Medulla oblongata (tissue), 1 donor: ENCODE results near the gene CLCF1.
"Not testable (repeated sequence)": the region's sequence is repeated elsewhere in the genome, so short reads cannot be mapped to it uniquely, and the experiment has no call there.

Source experiments
- DNase-seq: peaks from one replicate; pipeline ENCODE4 v3.0.0-alpha.2; 2015; ENCODE audit errors: extremely low spot score

Gene CLCF1

GRCh38 chr11:67408437-67409200 is 35.2 kb upstream of the CLCF1 start:
- DNase-seq: no peak

GRCh38 chr11:67407688-67408163 is 34.3 kb upstream of the CLCF1 start:
- no peak for DNase-seq

GRCh38 chr11:67406969-67407687 is 33.7 kb upstream of the CLCF1 start:
- DNase-seq: peak; percentile 71

- DNase-seq: no peak
Measured at GRCh38 chr11:67406420-67406968, 33.1 kb upstream of the CLCF1 start.

- DNase-seq: no peak
Measured at GRCh38 chr11:67405688-67406339, 32.4 kb upstream of the CLCF1 start.

- no peak for DNase-seq
Measured at GRCh38 chr11:67405196-67405567, 31.8 kb upstream of the CLCF1 start.

GRCh38 chr11:67404515-67405195 is 31.3 kb upstream of the CLCF1 start:
- DNase-seq: no peak

GRCh38 chr11:67403085-67403484 is 29.7 kb upstream of the CLCF1 start:
- not testable (repeated sequence) for DNase-seq

- DNase-seq: not testable (repeated sequence)
Measured at GRCh38 chr11:67402192-67402839, 28.9 kb upstream of the CLCF1 start.

- DNase-seq: peak; percentile 92
Measured at GRCh38 chr11:67401495-67402191, 28.2 kb upstream of the CLCF1 start, which contains the start of gene PPP1CA. TSS of gene PPP1CA (minus strand) at chr11:67401858. CDS start at chr11:67401782, 76 bp downstream.

GRCh38 chr11:67400942-67401494 is 27.6 kb upstream of the CLCF1 start:
- DNase-seq: no peak

GRCh38 chr11:67400251-67400941 is 27.0 kb upstream of the CLCF1 start:
- no peak for DNase-seq

- DNase-seq: no peak
Measured at GRCh38 chr11:67398661-67399563, 25.5 kb upstream of the CLCF1 start.

- no peak for DNase-seq
Measured at GRCh38 chr11:67397986-67398660, 24.7 kb upstream of the CLCF1 start.

- DNase-seq: no peak
Measured at GRCh38 chr11:67397536-67397935, 24.1 kb upstream of the CLCF1 start.

- DNase-seq: no peak
Measured at GRCh38 chr11:67396587-67397389, 23.4 kb upstream of the CLCF1 start.

GRCh38 chr11:67396259-67396581 is 22.8 kb upstream of the CLCF1 start:
- no peak for DNase-seq
